OCI-LY7 (cell line): ENCODE results near the gene GALNT1.

Experiments used
- EZH2phosphoT487 ChIP-seq: fragments of 200-600 bp; sonication (generic); IDR thresholded peaks from 2 replicates; pipeline ENCODE4 v1.6.1; 2018; ENCODE audit warnings: low read depth, borderline replicate concordance, mild to moderate bottlenecking, mixed run types, antibody characterized with exemption, low read length, moderate library complexity, mixed read lengths
- TF ChIP-seq, protein P1 (sequence below): fragments of 200-600 bp; sonication (generic); conservative IDR thresholded peaks from 2 replicates; pipeline ENCODE4 v1.5.1; 2014; ENCODE audit warnings: mild to moderate bottlenecking, antibody characterized with exemption, low read length, moderate library complexity, mixed read lengths

DNA sequence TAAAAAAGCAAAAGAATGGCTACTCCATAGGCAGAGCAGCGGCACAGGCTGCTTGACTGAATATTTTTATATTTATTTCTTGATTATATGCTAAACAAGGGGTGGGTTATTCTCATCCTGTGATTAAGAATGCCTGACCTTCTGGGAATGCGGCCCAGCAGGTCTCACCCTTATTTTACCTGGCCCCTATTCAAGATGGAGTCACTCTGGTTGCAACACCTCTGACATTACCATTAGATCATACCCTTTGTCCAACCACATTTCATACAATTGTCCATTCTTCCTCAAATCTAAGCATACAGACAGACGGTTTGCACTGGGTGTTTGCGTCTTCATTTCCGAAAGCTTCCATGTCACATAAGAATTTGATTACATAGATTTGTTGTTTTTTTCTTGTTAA, 168.2 kb downstream of the GALNT1 start:
- TF ChIP-seq, protein P1, sequence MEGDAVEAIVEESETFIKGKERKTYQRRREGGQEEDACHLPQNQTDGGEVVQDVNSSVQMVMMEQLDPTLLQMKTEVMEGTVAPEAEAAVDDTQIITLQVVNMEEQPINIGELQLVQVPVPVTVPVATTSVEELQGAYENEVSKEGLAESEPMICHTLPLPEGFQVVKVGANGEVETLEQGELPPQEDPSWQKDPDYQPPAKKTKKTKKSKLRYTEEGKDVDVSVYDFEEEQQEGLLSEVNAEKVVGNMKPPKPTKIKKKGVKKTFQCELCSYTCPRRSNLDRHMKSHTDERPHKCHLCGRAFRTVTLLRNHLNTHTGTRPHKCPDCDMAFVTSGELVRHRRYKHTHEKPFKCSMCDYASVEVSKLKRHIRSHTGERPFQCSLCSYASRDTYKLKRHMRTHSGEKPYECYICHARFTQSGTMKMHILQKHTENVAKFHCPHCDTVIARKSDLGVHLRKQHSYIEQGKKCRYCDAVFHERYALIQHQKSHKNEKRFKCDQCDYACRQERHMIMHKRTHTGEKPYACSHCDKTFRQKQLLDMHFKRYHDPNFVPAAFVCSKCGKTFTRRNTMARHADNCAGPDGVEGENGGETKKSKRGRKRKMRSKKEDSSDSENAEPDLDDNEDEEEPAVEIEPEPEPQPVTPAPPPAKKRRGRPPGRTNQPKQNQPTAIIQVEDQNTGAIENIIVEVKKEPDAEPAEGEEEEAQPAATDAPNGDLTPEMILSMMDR = no peak
- no peak for TF ChIP-seq EZH2phosphoT487
